Measurements from ENCODE around the gene RABGAP1. TPM values are rescaled to one million over a fixed set of nuclear protein-coding genes. Genes with fewer than 3 reads are reported as not detected.
A peak's percentile ranks its signal among the peaks of the same experiment; 100 is the strongest.

The RABGAP1 gene
- total RNA-seq, 2 donors from 2014 or later, result 41.9 to 49.7 TPM

GRCh38 chr9:123072407-123072995 lies 131.7 kb downstream of the RABGAP1 start:
- Histone ChIP-seq H3K27ac (ENCODE audit: low read depth, low read length) (no peak overlapping the region), H3K9ac (ENCODE audit: extremely low read depth, low read length, poor library complexity, severe bottlenecking) (no peak overlapping the region), H3K36me3 (ENCODE audit: control insufficient read depth, insufficient read depth, low read length) (peaks cover 51% of the 10 kb centered on the region), H3K4me3 (ENCODE audit: low read length) (no peak overlapping the region), H3K27me3 (ENCODE audit: control insufficient read depth, insufficient read depth, low read length, poor library complexity, severe bottlenecking) (peaks cover 5% of the 10 kb centered on the region), H3K4me1 (ENCODE audit: control insufficient read depth, insufficient read depth, low read length) (peaks cover 16% of the 10 kb centered on the region), H3K9me3 (ENCODE audit: control insufficient read depth, low read length) (no peaks in the 10 kb centered on the region)
- Mint-ChIP-seq H3K4me1 (peaks cover 33% of the 10 kb centered on the region), H3K9me3 (no peaks in the 10 kb centered on the region), H3K27me3 (ENCODE audit: insufficient read depth) (peaks cover 25% of the 10 kb centered on the region), H3K4me3 (no peak overlapping the region), H3K36me3 (ENCODE audit: low read depth) (peaks cover 35% of the 10 kb centered on the region), H3K27ac (no peak overlapping the region)
- peak; percentile 68 for DNase-seq
- TF ChIP-seq CTCF (conservative IDR thresholded peaks at IDR 0.05), result no peak
- 73 to 90% methylated on average over 2 of the region's 2 CpGs for WGBS, 2 experiments (ENCODE audit: insufficient coverage in 1 of 2, insufficient read length in 1 of 2)

- Histone ChIP-seq H3K9ac (ENCODE audit: extremely low read depth, low read length, poor library complexity, severe bottlenecking) (no peak overlapping the region), H3K27me3 (ENCODE audit: control insufficient read depth, insufficient read depth, low read length, poor library complexity, severe bottlenecking) (peaks cover 5% of the 10 kb centered on the region), H3K4me3 (ENCODE audit: low read length) (no peak overlapping the region), H3K36me3 (ENCODE audit: control insufficient read depth, insufficient read depth, low read length) (peaks cover 48% of the 10 kb centered on the region), H3K27ac (ENCODE audit: low read depth, low read length) (no peak overlapping the region), H3K4me1 (ENCODE audit: control insufficient read depth, insufficient read depth, low read length) (peaks cover 16% of the 10 kb centered on the region), H3K9me3 (ENCODE audit: control insufficient read depth, low read length) (no peaks in the 10 kb centered on the region)
- Mint-ChIP-seq H3K9me3 (no peaks in the 10 kb centered on the region), H3K4me3 (no peak overlapping the region), H3K36me3 (ENCODE audit: low read depth) (peaks cover 43% of the 10 kb centered on the region), H3K27me3 (ENCODE audit: insufficient read depth) (peaks cover 25% of the 10 kb centered on the region), H3K27ac (no peak overlapping the region), H3K4me1 (peaks cover 33% of the 10 kb centered on the region)
- no peak for DNase-seq
- no peak for TF ChIP-seq CTCF (conservative IDR thresholded peaks at IDR 0.05)
- 41 to 50% methylated on average over 2 to 5 of the region's 5 CpGs for WGBS, 2 experiments (ENCODE audit: insufficient coverage in 1 of 2, insufficient read length in 1 of 2)
These were observed 132.6 kb downstream of the RABGAP1 start for GRCh38 chr9:123073441-123073840.

- no peaks in the 10 kb centered on the region for H3K9me3 ChIP-seq (ENCODE audit: control insufficient read depth, low read length)
- Mint-ChIP-seq H3K4me1 (peaks cover 33% of the 10 kb centered on the region), H3K9me3 (no peaks in the 10 kb centered on the region), H3K36me3 (ENCODE audit: low read depth) (peaks cover 47% of the 10 kb centered on the region), H3K27ac (no peak overlapping the region), H3K27me3 (ENCODE audit: insufficient read depth) (peaks cover 25% of the 10 kb centered on the region), H3K4me3 (no peak overlapping the region)
- peaks cover 53% of the 10 kb centered on the region for H3K36me3 ChIP-seq (ENCODE audit: control insufficient read depth, insufficient read depth, low read length)
- 95% methylated on average over 1 of the region's 1 CpG; no CpG with 5 or more reads in 1 of the 2 experiments for whole genome bisulfite sequencing, 2 experiments (ENCODE audit: insufficient coverage in 1 of 2, insufficient read length in 1 of 2)
- peaks cover 5% of the 10 kb centered on the region for H3K27me3 ChIP-seq (ENCODE audit: control insufficient read depth, insufficient read depth, low read length, poor library complexity, severe bottlenecking)
- no peak overlapping the region for H3K4me3 ChIP-seq (ENCODE audit: low read length)
- no peak for TF ChIP-seq CTCF (conservative IDR thresholded peaks at IDR 0.05)
- no peak overlapping the region for H3K9ac ChIP-seq (ENCODE audit: extremely low read depth, low read length, poor library complexity, severe bottlenecking)
- DNase-seq, result no peak
- peaks cover 16% of the 10 kb centered on the region for H3K4me1 ChIP-seq (ENCODE audit: control insufficient read depth, insufficient read depth, low read length)
- no peak overlapping the region for H3K27ac ChIP-seq (ENCODE audit: low read depth, low read length)
These were observed 133.2 kb downstream of the RABGAP1 start for GRCh38 chr9:123073991-123074422.
